Measurements from ENCODE around the gene PHPT1.

The PHPT1 gene

GRCh38 chr9:136848393-136849037, 694 bp upstream of the PHPT1 start:
- no peak for DNase-seq (ENCODE audit: low spot score)

GRCh38 chr9:136849960-136850865, 1.0 kb downstream of the PHPT1 start:
- DNase-seq (ENCODE audit: low spot score) = no peak

GRCh38 chr9:136850866-136851775, 1.9 kb downstream of the PHPT1 start:
- DNase-seq (ENCODE audit: low spot score) = no peak

GRCh38 chr9:136851941-136852663, 2.9 kb downstream of the PHPT1 start, which contains the start of gene MAMDC4:
MAMDC4 (plus strand) TSS chr9:136852346; CDS start chr9:136852417, 71 bp downstream.
- DNase-seq (ENCODE audit: low spot score) = no peak

GRCh38 chr9:136852664-136853595, 3.7 kb downstream of the PHPT1 start:
- DNase-seq (ENCODE audit: low spot score) = no peak

- DNase-seq (ENCODE audit: low spot score) = no peak
Measured at GRCh38 chr9:136853596-136854112, 4.4 kb downstream of the PHPT1 start.

GRCh38 chr9:136854113-136854841, 5.1 kb downstream of the PHPT1 start:
- no peak for DNase-seq (ENCODE audit: low spot score)

- DNase-seq (ENCODE audit: low spot score) = no peak
Measured at GRCh38 chr9:136854842-136855460, 5.7 kb downstream of the PHPT1 start.

- DNase-seq (ENCODE audit: low spot score) = no peak
Measured at GRCh38 chr9:136855461-136856078, 6.4 kb downstream of the PHPT1 start.

GRCh38 chr9:136856079-136856476, 6.9 kb downstream of the PHPT1 start:
- DNase-seq (ENCODE audit: low spot score) = no peak

GRCh38 chr9:136856541-136857141, 7.4 kb downstream of the PHPT1 start:
- no peak for DNase-seq (ENCODE audit: low spot score)

- no peak for DNase-seq (ENCODE audit: low spot score)
Measured at GRCh38 chr9:136857166-136857565, 8.0 kb downstream of the PHPT1 start.

- DNase-seq (ENCODE audit: low spot score) = no peak
Measured at GRCh38 chr9:136857581-136858412, 8.6 kb downstream of the PHPT1 start.

GRCh38 chr9:136858452-136858843, 9.2 kb downstream of the PHPT1 start:
- DNase-seq (ENCODE audit: low spot score) = no peak

GRCh38 chr9:136858844-136859757, 9.9 kb downstream of the PHPT1 start:
- DNase-seq (ENCODE audit: low spot score) = no peak

GRCh38 chr9:136860529-136860928, 11.3 kb downstream of the PHPT1 start:
- no peak for DNase-seq (ENCODE audit: low spot score)
